Tibial nerve (tissue), 4 donors: ENCODE measurements around the gene TAF4. TPM values are rescaled to one million over a fixed set of nuclear protein-coding genes. Genes with fewer than 3 reads are reported as not detected.

Experiments used
- DNase-seq, 2 donors: peaks; one replicate each; pipeline ENCODE4 v3.0.0-alpha.2; 2019; ENCODE audit warnings: low spot score in 2 of 2
- H3K27ac ChIP-seq, 4 donors: fragments of 200-600 bp; sonication (generic) in 3 of 4; one replicate each; pipeline ENCODE4 v1.5.1; 2017 to 2019; ENCODE audit warnings: mild to moderate bottlenecking in 1 of 4
- H3K27me3 ChIP-seq, 2 donors: fragments of 200-600 bp; sonication (generic) in 1 of 2; one replicate each; pipeline versions ENCODE4 v1.5.1 to v1.6.0; 2017 to 2019
- H3K36me3 ChIP-seq, 3 donors: fragments of 200-600 bp; sonication (generic); one replicate each; pipeline ENCODE4 v1.5.1; 2018 to 2019
- H3K4me1 ChIP-seq, 4 donors: fragments of 200-600 bp; sonication (generic) in 3 of 4; one replicate each; pipeline ENCODE4 v1.5.1; 2017 to 2019
- H3K4me3 ChIP-seq, 4 donors: fragments of 200-600 bp; sonication (generic) in 3 of 4; one replicate each; pipeline ENCODE4 v1.5.1; 2017 to 2019; ENCODE audit warnings: mild to moderate bottlenecking in 1 of 4, moderate library complexity in 1 of 4
- H3K9me3 ChIP-seq, 4 donors: fragments of 200-600 bp; sonication (generic) in 3 of 4; one replicate each; pipeline ENCODE4 v1.5.1; 2017 to 2019
- CTCF ChIP-seq, 5 experiments: fragments of 200-600 bp in 3 of 5; fragments of 450-650 bp in 2 of 5; sonication (generic) in 3 of 5; IDR thresholded peaks; one replicate each; pipeline ENCODE4 v1.5.1; 2016 to 2019; ENCODE audit warnings: antibody characterized with exemption in 5 of 5, mild to moderate bottlenecking in 3 of 5, moderate library complexity in 2 of 5
- EP300 ChIP-seq, 2 donors: sonication (generic); formaldehyde crosslinking; IDR thresholded peaks; one replicate each; pipeline ENCODE4 v1.6.1; 2017; ENCODE audit warnings: antibody characterized with exemption in 2 of 2, mild to moderate bottlenecking in 1 of 2
- POLR2A ChIP-seq, 2 donors: fragments of 450-650 bp; IDR thresholded peaks; one replicate each; pipeline ENCODE4 v1.6.1; 2017; ENCODE audit warnings: antibody characterized with exemption in 2 of 2, mild to moderate bottlenecking in 2 of 2, moderate library complexity in 2 of 2
- WGBS, 2 donors: methylation state at CpG; one replicate each; pipeline ENCODE4 v1.1.5; 2018; 5-methylcytosine and 5-hydroxymethylcytosine counted together
- total RNA-seq, 4 donors: library from RNA; depleted of rRNA; stranded (reverse); fragments of >200 nt; gene quantifications; one replicate each; pipeline ENCODE4 v1.1.0, GENCODE V29; 2016

TAF4 gene
- total RNA-seq, 4 donors from 2014 or later: 11.2 to 50.4 (median 14.8) TPM

DNA sequence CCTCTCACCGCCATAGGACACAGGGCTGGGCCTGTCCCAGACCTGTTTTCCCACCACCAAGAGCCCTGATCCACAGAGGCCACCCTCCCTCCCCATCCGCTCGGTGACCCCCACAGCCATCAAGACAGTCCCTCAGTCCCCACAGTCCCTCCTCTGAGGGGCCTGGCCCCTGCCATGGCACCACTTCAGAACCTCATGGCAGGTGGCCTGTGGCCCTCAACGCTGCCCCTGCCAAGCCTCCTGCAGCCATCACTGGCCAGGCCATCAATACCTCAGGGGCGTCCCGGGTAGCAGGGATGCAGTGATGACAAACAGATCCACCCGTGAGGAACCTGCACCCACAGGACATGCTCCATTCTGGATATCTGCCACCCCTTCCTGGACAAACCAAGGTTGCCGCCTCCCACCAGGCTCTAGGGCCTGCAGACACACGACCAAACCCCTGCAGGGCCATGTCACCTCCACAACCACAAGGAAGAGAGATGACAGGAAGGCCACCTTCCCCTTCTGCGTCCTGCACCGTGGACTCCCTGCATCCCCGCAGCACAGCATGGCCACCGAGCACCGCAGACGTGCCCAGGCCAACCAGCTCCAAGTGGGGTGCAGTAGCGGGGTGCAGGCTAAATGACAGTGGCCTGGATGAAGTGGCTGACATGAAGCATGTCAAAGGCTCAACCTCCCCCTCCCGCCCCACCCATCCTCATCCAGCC lies 14.0 kb downstream of the TAF4 start:
- H3K4me3 ChIP-seq: no peak overlapping the region
- peaks cover 0 to 16% (median 0%) of the 10 kb centered on the region in 4 donors for H3K4me1 ChIP-seq
- TF ChIP-seq POLR2A (IDR thresholded peaks at IDR 0.05): no peak
- TF ChIP-seq EP300 (IDR thresholded peaks at IDR 0.05): no peak
- no peak for TF ChIP-seq CTCF (IDR thresholded peaks at IDR 0.05)
- no peaks in the 10 kb centered on the region for H3K27me3 ChIP-seq
- H3K27ac ChIP-seq: no peak overlapping the region
- H3K36me3 ChIP-seq: peaks cover 0 to 36% (median 0%) of the 10 kb centered on the region in 3 donors
- 84 to 86% methylated on average over 15 of the region's 17 CpGs for WGBS, 2 donors
- H3K9me3 ChIP-seq: no peaks in the 10 kb centered on the region
- DNase-seq: no peak

DNA sequence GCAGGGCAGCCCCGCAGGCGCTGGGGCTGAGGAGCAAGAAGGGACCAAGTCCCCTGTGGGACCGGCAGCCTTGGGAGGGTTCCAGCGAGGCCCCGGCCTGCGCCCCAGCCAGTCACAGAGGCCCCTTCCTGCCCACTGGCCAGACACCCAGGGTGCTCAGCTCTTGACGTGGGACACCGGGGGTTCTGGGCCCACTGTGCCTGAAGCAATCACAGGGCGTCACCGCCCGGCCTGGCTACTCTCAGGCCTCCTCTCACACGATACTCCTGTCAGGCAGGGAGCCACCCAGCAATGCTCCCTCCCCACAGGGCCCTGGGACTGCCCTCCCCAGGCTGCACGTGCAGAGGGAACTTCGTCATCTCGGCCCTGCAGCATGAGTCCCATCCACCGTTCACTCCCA lies 14.5 kb downstream of the TAF4 start:
- H3K27ac ChIP-seq: no peak overlapping the region
- H3K4me1 ChIP-seq: peaks cover 0 to 16% (median 0%) of the 10 kb centered on the region in 4 donors
- no peak for DNase-seq
- peaks cover 0 to 39% (median 0%) of the 10 kb centered on the region in 3 donors for H3K36me3 ChIP-seq
- no peak overlapping the region for H3K4me3 ChIP-seq
- WGBS, 2 donors: 59% methylated on average over 16 of the region's 16 CpGs
- H3K27me3 ChIP-seq: no peaks in the 10 kb centered on the region
- H3K9me3 ChIP-seq: no peaks in the 10 kb centered on the region
- no peak for TF ChIP-seq CTCF (IDR thresholded peaks at IDR 0.05)
- no peak for TF ChIP-seq EP300 (IDR thresholded peaks at IDR 0.05)
- TF ChIP-seq POLR2A (IDR thresholded peaks at IDR 0.05): no peak

DNA sequence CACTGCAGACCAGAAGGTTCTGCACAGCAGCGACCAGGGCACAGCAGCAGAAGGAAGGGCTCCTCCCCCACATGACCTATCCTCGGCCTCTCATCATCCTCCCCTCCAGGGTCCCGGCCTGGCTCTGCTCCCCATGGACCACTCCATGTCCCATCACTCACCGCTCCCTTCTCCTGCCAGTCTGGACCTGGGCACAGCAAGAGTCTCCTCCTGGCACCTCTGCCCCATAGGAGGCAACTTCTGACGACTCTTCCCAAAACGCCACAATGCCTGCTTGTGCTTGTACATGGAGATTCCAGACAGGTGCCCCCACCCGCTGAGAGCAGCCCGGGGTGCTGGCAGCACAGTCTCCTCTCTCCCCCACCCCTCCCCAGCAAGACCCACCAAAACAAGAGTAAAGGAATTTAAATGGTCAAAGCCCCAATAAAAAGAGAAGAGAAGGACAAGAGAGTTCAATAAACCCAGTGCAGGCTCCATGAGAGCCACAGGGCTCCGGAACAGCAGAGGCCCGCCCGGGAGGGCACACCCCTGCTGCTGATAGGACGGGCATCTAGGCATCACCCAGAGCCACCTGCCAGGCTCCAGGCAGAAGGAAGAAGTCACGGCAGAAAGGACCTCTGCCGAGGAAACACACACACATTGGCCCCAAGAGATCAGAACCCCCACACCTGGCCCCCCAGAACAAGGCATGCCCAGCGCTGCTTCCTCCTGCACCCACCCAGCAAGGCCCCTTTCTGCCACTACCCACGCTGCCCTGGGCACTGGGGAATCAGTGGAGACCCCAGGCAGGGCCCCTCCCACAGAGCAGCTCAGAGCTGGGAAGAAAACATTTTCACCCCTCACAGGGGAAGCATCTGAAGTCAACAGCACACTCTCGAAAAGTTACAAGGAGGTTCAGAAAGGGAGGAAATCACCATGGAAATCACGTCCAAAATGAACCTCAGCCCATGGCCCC lies 15.2 kb downstream of the TAF4 start:
- WGBS, 2 donors: 58 to 68% methylated on average over 18 of the region's 18 CpGs
- Histone ChIP-seq H3K4me1 (peaks cover 0 to 16% (median 0%) of the 10 kb centered on the region in 4 donors), H3K4me3 (no peak overlapping the region), H3K36me3 (peaks cover 0 to 36% (median 0%) of the 10 kb centered on the region in 3 donors), H3K9me3 (no peaks in the 10 kb centered on the region), H3K27ac (no peak overlapping the region), H3K27me3 (no peaks in the 10 kb centered on the region)
- TF ChIP-seq EP300 (IDR thresholded peaks at IDR 0.05) (no peak), POLR2A (IDR thresholded peaks at IDR 0.05) (no peak), CTCF (IDR thresholded peaks at IDR 0.05) (no peak)
- DNase-seq: no peak

DNA sequence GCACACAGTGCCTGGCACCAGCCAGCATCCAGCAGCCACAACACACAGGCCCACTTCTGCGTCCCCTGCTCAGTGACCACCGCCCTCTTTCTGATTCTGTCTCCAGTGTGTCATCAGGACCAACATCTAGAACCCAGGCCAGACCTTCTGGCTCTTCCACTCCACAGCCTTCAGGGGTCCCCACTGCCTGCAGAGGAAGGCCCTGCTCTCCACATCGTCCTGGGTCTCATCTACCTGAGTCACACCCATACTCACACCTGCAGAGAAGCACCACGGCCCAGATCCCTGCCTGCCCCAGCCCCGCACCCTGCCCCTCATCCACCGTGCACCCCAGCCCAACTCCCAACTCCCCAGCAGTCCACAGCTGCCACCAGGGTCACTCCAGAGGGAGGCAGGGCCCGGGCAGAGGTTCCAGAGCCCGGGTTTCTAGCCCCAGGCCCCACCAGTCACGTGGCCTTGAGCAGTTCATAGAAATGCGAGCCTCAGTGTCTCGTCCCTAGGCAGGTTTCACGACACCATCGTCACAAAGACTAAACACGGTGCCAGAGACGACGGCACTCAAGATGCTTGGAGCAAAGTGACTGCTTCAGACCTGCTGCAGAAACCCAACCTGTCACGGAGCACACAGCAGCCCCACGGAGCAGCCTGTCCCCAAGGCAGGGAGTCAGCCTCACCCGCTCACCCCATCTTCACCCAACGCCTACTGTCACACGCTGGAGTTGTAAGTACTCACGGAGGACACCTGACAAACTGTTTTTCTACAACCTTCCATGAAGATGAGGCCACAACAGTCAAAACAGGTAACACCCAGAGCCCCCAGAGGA lies 16.1 kb downstream of the TAF4 start:
- 82 to 84% methylated on average over 21 of the region's 22 CpGs for WGBS, 2 donors
- no peak for DNase-seq

More for the DNA sequence above, 16.1 kb downstream of the TAF4 start:
- peaks cover 0 to 23% (median 0%) of the 10 kb centered on the region in 4 donors for H3K4me1 ChIP-seq
- H3K27me3 ChIP-seq: no peaks in the 10 kb centered on the region
- peaks cover 0 to 29% (median 0%) of the 10 kb centered on the region in 3 donors for H3K36me3 ChIP-seq
- H3K9me3 ChIP-seq: no peaks in the 10 kb centered on the region
- H3K4me3 ChIP-seq: no peak overlapping the region
- TF ChIP-seq EP300 (IDR thresholded peaks at IDR 0.05): no peak
- no peak for TF ChIP-seq POLR2A (IDR thresholded peaks at IDR 0.05)
- TF ChIP-seq CTCF (IDR thresholded peaks at IDR 0.05): no peak
- no peak overlapping the region for H3K27ac ChIP-seq
